H9 (cell line): Measurements from ENCODE around the gene ASPRV1. TPM values are rescaled to one million over a fixed set of nuclear protein-coding genes. Genes with fewer than 3 reads are reported as not detected.

Source experiments
- DNase-seq: peaks from one replicate; pipeline ENCODE4 v3.0.0-alpha.2; 2017
- H2AFZ ChIP-seq: one replicate; pipeline ENCODE4 v1.6.1; 2013; ENCODE audit warnings: mild to moderate bottlenecking, low read length, control low read depth, moderate library complexity
- H2AK5ac ChIP-seq: 2 replicates; pipeline ENCODE4 v1.6.1; 2013; ENCODE audit warnings: low read length, control low read depth, mixed read lengths; ENCODE audit not compliant: insufficient read length
- H2BK120ac ChIP-seq: one replicate; pipeline ENCODE4 v1.6.1; 2013; ENCODE audit warnings: low read depth, mild to moderate bottlenecking, low read length, control low read depth, inconsistent platforms; ENCODE audit not compliant: poor library complexity, severe bottlenecking
- H2BK12ac ChIP-seq: 2 replicates; pipeline ENCODE4 v1.6.1; 2013; ENCODE audit warnings: low read length, control low read depth, mixed read lengths, low read depth; ENCODE audit not compliant: insufficient read length
- H2BK15ac ChIP-seq: 2 replicates; pipeline ENCODE4 v1.6.1; 2013; ENCODE audit warnings: low read depth, low read length, control low read depth
- H2BK20ac ChIP-seq: one replicate; pipeline ENCODE4 v1.6.1; 2013; ENCODE audit warnings: low read depth, mild to moderate bottlenecking, low read length, control low read depth, inconsistent platforms; ENCODE audit not compliant: poor library complexity, severe bottlenecking
- H2BK5ac ChIP-seq: 2 replicates; pipeline ENCODE4 v1.6.1; 2013; ENCODE audit warnings: low read length, control low read depth, mixed read lengths; ENCODE audit not compliant: insufficient read length
- H3K14ac ChIP-seq: 2 replicates; pipeline ENCODE4 v1.6.1; 2013; ENCODE audit warnings: low read length, control low read depth; ENCODE audit not compliant: insufficient read depth
- H3K18ac ChIP-seq: 2 replicates; pipeline ENCODE4 v1.6.1; 2013; ENCODE audit warnings: low read depth, mild to moderate bottlenecking, mixed read lengths, low read length, control low read depth; ENCODE audit not compliant: insufficient read length
- H3K23ac ChIP-seq: 2 replicates; pipeline ENCODE4 v1.6.1; 2013; ENCODE audit warnings: low read length, control low read depth, mixed read lengths, low read depth; ENCODE audit not compliant: insufficient read length
- H3K23me2 ChIP-seq: 2 replicates; pipeline ENCODE4 v1.6.1; 2013; ENCODE audit warnings: low read depth, mild to moderate bottlenecking, mixed read lengths, low read length, control low read depth; ENCODE audit not compliant: insufficient read length, poor library complexity, severe bottlenecking
- H3K27ac ChIP-seq: 2 replicates; pipeline ENCODE4 v1.5.1; 2013; ENCODE audit warnings: low read length, control low read depth, mixed read lengths, low read depth; ENCODE audit not compliant: insufficient read length
- H3K27me3 ChIP-seq: 2 replicates; pipeline ENCODE4 v1.6.1; 2013; ENCODE audit warnings: low read length, control low read depth, inconsistent platforms; ENCODE audit not compliant: insufficient read depth
- H3K4ac ChIP-seq: 2 replicates; pipeline ENCODE4 v1.6.1; 2013; ENCODE audit warnings: low read depth, mild to moderate bottlenecking, control low read depth, inconsistent platforms, low read length, moderate library complexity
- H3K4me1 ChIP-seq: 2 replicates; pipeline ENCODE4 v1.6.1; 2013; ENCODE audit warnings: low read length, control low read depth, inconsistent platforms; ENCODE audit not compliant: insufficient read depth
- H3K4me2 ChIP-seq: 2 replicates; pipeline ENCODE4 v1.6.1; 2013; ENCODE audit warnings: low read length, control low read depth, mixed read lengths; ENCODE audit not compliant: insufficient read length, insufficient read depth
- H3K56ac ChIP-seq: 2 replicates; pipeline ENCODE4 v1.6.1; 2013; ENCODE audit warnings: low read depth, mild to moderate bottlenecking, mixed read lengths, low read length, control low read depth; ENCODE audit not compliant: insufficient read length
- H3K79me1 ChIP-seq: 2 replicates; pipeline ENCODE4 v1.6.1; 2013; ENCODE audit warnings: low read depth, mild to moderate bottlenecking, moderate library complexity, low read length, control low read depth, inconsistent platforms; ENCODE audit not compliant: insufficient read depth, poor library complexity, severe bottlenecking
- H3K79me2 ChIP-seq: 2 replicates; pipeline ENCODE4 v1.6.1; 2013; ENCODE audit warnings: low read length, control low read depth, inconsistent platforms; ENCODE audit not compliant: insufficient read depth
- H3K9ac ChIP-seq: 2 replicates; pipeline ENCODE4 v1.6.1; 2013; ENCODE audit warnings: low read length, control low read depth, mixed read lengths; ENCODE audit not compliant: insufficient read length; ENCODE audit errors: extremely low read depth
- H3K9me3 ChIP-seq: one replicate; pipeline ENCODE4 v1.6.1; 2013; ENCODE audit warnings: low read depth, low read length, inconsistent platforms; ENCODE audit not compliant: control insufficient read depth
- H3T11ph ChIP-seq: one replicate; pipeline ENCODE4 v1.6.1; 2013; ENCODE audit warnings: mild to moderate bottlenecking, low read length, control low read depth, inconsistent platforms
- H4K20me1 ChIP-seq: one replicate; pipeline ENCODE4 v1.6.1; 2013; ENCODE audit not compliant: control insufficient read depth, insufficient read length, insufficient read depth
- H4K5ac ChIP-seq: 2 replicates; pipeline ENCODE4 v1.6.1; 2013; ENCODE audit warnings: low read depth, mild to moderate bottlenecking, mixed read lengths, low read length, control low read depth; ENCODE audit not compliant: insufficient read length
- H4K8ac ChIP-seq: replicated peaks from 2 replicates; pipeline ENCODE4 v1.6.1; 2013; ENCODE audit warnings: low read length, control low read depth, mixed read lengths, low read depth; ENCODE audit not compliant: insufficient read length
- H4K91ac ChIP-seq: 2 replicates; pipeline ENCODE4 v1.6.1; 2013; ENCODE audit warnings: low read depth, mild to moderate bottlenecking, moderate library complexity, mixed read lengths, low read length, control low read depth; ENCODE audit not compliant: insufficient read length
- H3K27ac Mint-ChIP-seq, 3 experiments: 2 replicates in 2 of 3; 3 replicates in 1 of 3; pipeline ENCODE4 v1.8.0; 2020 to 2021; ENCODE audit warnings: mixed read lengths in 3 of 3, mild to moderate bottlenecking in 1 of 3, moderate library complexity in 1 of 3
- H3K27me3 Mint-ChIP-seq: 2 replicates; pipeline ENCODE4 v1.8.0; 2021; ENCODE audit warnings: low read depth, mild to moderate bottlenecking, moderate library complexity, mixed read lengths
- H3K36me3 Mint-ChIP-seq, 3 experiments: 2 replicates in 2 of 3; 3 replicates in 1 of 3; pipeline ENCODE4 v1.8.0; 2020 to 2021; ENCODE audit warnings: low read depth in 3 of 3, mixed read lengths in 3 of 3; ENCODE audit not compliant: insufficient read depth in 1 of 3
- H3K4me1 Mint-ChIP-seq, 2 experiments: 2 replicates each; pipeline ENCODE4 v1.8.0; 2020; ENCODE audit warnings: mixed read lengths in 2 of 2
- H3K4me3 Mint-ChIP-seq, 2 experiments: 2 replicates in 1 of 2; 3 replicates in 1 of 2; pipeline ENCODE4 v1.8.0; 2020 to 2021; ENCODE audit warnings: mild to moderate bottlenecking in 2 of 2, mixed read lengths in 2 of 2, moderate library complexity in 1 of 2
- H3K9me3 Mint-ChIP-seq, 2 experiments: 2 replicates in 1 of 2; 3 replicates in 1 of 2; pipeline ENCODE4 v1.8.0; 2020; ENCODE audit warnings: mild to moderate bottlenecking in 2 of 2, mixed read lengths in 2 of 2, moderate library complexity in 1 of 2
- WGBS: extraction: QIAGEN DNeasy Blood & Tissue Kit; methylation state at CpG from one replicate; pipeline ENCODE4 v1.1.7; 2013; ENCODE audit warnings: missing lambda C conversion rate, low lambda C conversion rate, mixed read lengths; ENCODE audit not compliant: insufficient read length; ENCODE audit errors: extremely low coverage; 5-methylcytosine and 5-hydroxymethylcytosine counted together
- total RNA-seq: library from RNA; stranded (reverse); gene quantifications from 2 replicates; pipeline ENCODE4 v1.2.1, GENCODE V29; 2021
- TF ChIP-seq, protein P1 (sequence below): fragments of 200-600 bp; sonication (generic); conservative IDR thresholded peaks from 3 replicates; pipeline ENCODE4 v1.8.0; 2021; ENCODE audit warnings: antibody characterized with exemption, mild to moderate bottlenecking

Gene ASPRV1
- total RNA-seq, 1 experiment from 2014 or later = 0.57 TPM

DNA sequence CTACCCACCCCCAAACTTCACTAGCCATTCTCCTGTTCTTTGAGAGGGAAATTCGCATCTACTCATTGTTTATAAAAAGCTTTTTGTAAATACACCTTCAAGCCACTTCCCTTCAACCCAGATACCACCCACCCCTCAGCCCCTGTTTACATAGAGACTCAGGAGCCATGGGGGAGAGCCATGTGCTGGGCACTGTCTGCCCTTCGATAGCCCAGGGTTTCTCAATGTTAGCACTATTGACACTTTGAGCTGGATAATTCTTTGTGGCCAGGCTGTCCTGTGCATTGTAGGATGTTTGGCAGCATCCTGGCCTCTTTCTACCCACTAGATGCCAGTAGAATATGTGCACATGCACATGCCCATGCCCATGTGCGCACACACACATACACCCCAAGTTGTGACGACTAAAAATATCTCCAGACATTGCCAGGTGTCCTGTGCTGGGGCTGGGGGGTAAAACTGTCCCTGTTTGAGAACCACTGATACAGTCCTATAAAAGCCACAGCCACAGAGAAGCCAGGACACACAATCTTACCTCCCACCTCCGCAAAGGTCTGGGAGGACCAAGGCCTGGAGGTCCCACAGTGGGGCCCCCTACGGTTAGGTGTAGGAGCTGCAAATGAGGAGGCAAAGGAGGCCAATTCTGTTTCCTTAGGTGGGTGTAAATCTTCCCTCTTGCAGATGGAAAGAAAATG lies 44.5 kb upstream of the ASPRV1 start:
- Histone ChIP-seq H3K27me3 (no peaks in the 10 kb centered on the region), H2BK12ac (no peak overlapping the region), H3K9ac (no peak overlapping the region), H2BK5ac (no peak overlapping the region), H3K9me3 (no peaks in the 10 kb centered on the region), H3K79me1 (no peaks in the 10 kb centered on the region), H2BK15ac (no peak overlapping the region), H3K18ac (no peak overlapping the region), H3K23ac (no peak overlapping the region), H3K79me2 (no peaks in the 10 kb centered on the region), H4K91ac (no peak overlapping the region), H3K14ac (no peak overlapping the region), H3K4ac (no peak overlapping the region), H3K23me2 (no peaks in the 10 kb centered on the region), H2AK5ac (no peak overlapping the region), H3K27ac (no peak overlapping the region), H2BK20ac (no peak overlapping the region), H4K5ac (no peak overlapping the region), H4K20me1 (no peaks in the 10 kb centered on the region), H2AFZ (no peak overlapping the region), H2BK120ac (no peak overlapping the region), H3K4me2 (no peak overlapping the region), H3T11ph (no peak overlapping the region), H4K8ac (no peak overlapping the region), H3K56ac (no peak overlapping the region), H3K4me1 (peaks cover 6% of the 10 kb centered on the region; the same call in 1 of the 2 replicates)
- Mint-ChIP-seq H3K36me3 (no peaks in the 10 kb centered on the region), H3K4me1 (peaks cover 31 to 37% of the 10 kb centered on the region in 2 experiments), H3K9me3 (no peaks in the 10 kb centered on the region), H3K4me3 (no peak overlapping the region), H3K27me3 (no peaks in the 10 kb centered on the region), H3K27ac (peak overlapping the region; percentile 14 to 64 (median 56); a peak in 3 of 7 replicates)
- peak; percentile 45 for DNase-seq
- TF ChIP-seq, protein P1, sequence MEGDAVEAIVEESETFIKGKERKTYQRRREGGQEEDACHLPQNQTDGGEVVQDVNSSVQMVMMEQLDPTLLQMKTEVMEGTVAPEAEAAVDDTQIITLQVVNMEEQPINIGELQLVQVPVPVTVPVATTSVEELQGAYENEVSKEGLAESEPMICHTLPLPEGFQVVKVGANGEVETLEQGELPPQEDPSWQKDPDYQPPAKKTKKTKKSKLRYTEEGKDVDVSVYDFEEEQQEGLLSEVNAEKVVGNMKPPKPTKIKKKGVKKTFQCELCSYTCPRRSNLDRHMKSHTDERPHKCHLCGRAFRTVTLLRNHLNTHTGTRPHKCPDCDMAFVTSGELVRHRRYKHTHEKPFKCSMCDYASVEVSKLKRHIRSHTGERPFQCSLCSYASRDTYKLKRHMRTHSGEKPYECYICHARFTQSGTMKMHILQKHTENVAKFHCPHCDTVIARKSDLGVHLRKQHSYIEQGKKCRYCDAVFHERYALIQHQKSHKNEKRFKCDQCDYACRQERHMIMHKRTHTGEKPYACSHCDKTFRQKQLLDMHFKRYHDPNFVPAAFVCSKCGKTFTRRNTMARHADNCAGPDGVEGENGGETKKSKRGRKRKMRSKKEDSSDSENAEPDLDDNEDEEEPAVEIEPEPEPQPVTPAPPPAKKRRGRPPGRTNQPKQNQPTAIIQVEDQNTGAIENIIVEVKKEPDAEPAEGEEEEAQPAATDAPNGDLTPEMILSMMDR = peak; percentile 41; the same call in 2 of the 3 replicates
- WGBS = no CpG with 5 or more reads among the region's 6 CpGs
